Measurements from ENCODE around the gene SPACA4. TPM values are rescaled to one million over a fixed set of nuclear protein-coding genes. Genes with fewer than 3 reads are reported as not detected.
A peak's percentile ranks its signal among the peaks of the same experiment; 100 is the strongest.

The SPACA4 gene
- total RNA-seq, 4 donors from 2014 or later: not detected

GRCh38 chr19:48609571-48610108 lies 3.1 kb downstream of the SPACA4 start:
- peaks cover 0 to 2% (median 0%) of the 10 kb centered on the region in 3 donors for H3K4me1 ChIP-seq
- no peaks in the 10 kb centered on the region for H3K9me3 ChIP-seq
- no peak for ATAC-seq
- no peaks in the 10 kb centered on the region for H3K27me3 ChIP-seq
- peaks cover 0 to 3% of the 10 kb centered on the region in 2 donors for H3K36me3 ChIP-seq
- TF ChIP-seq POLR2A (IDR thresholded peaks at IDR 0.05) (no peak), POLR2AphosphoS5 (IDR thresholded peaks at IDR 0.05) (no peak), EP300 (IDR thresholded peaks at IDR 0.05) (no peak), CTCF (IDR thresholded peaks at IDR 0.05) (no peak)
- 88% methylated on average over 6 of the region's 20 CpGs; no CpG with 5 or more reads in 1 of the 2 donors for WGBS, 2 donors (ENCODE audit: low coverage in 1 of 2)
- H3K27ac ChIP-seq: no peak overlapping the region
- no peak overlapping the region for H3K4me3 ChIP-seq

- H3K9me3 ChIP-seq: no peaks in the 10 kb centered on the region
- no peak for TF ChIP-seq CTCF (IDR thresholded peaks at IDR 0.05)
- TF ChIP-seq POLR2AphosphoS5 (IDR thresholded peaks at IDR 0.05): no peak
- TF ChIP-seq EP300 (IDR thresholded peaks at IDR 0.05): no peak
- no peak for TF ChIP-seq POLR2A (IDR thresholded peaks at IDR 0.05)
- no peak for ATAC-seq
- peaks cover 0 to 26% of the 10 kb centered on the region in 2 donors for H3K36me3 ChIP-seq
- H3K27ac ChIP-seq: no peak overlapping the region
- H3K27me3 ChIP-seq: no peaks in the 10 kb centered on the region
- H3K4me1 ChIP-seq: peaks cover 0 to 25% (median under 1%) of the 10 kb centered on the region in 3 donors
- WGBS, 2 donors (ENCODE audit: low coverage in 1 of 2): 90% methylated on average over 2 of the region's 14 CpGs; no CpG with 5 or more reads in 1 of the 2 donors
- no peak overlapping the region for H3K4me3 ChIP-seq
These were observed 5.3 kb downstream of the SPACA4 start for GRCh38 chr19:48611872-48612271.

GRCh38 chr19:48613024-48613851 lies 6.7 kb downstream of the SPACA4 start:
- Histone ChIP-seq H3K4me1 (peaks cover 2 to 38% (median 14%) of the 10 kb centered on the region in 3 donors), H3K4me3 (no peak overlapping the region), H3K9me3 (no peaks in the 10 kb centered on the region), H3K36me3 (peaks cover 0 to 34% of the 10 kb centered on the region in 2 donors), H3K27ac (no peak overlapping the region), H3K27me3 (no peaks in the 10 kb centered on the region)
- 73 to 80% methylated on average over 1 to 5 of the region's 39 CpGs for WGBS, 2 donors (ENCODE audit: low coverage in 1 of 2)
- TF ChIP-seq EP300 (IDR thresholded peaks at IDR 0.05) (no peak), CTCF (IDR thresholded peaks at IDR 0.05) (no peak), POLR2A (IDR thresholded peaks at IDR 0.05) (no peak)
- ATAC-seq: no peak

- ATAC-seq: no peak
- H3K4me3 ChIP-seq: no peak overlapping the region
These were observed 7.4 kb downstream of the SPACA4 start for GRCh38 chr19:48613852-48614435.

More at GRCh38 chr19:48613852-48614435, 7.4 kb downstream of the SPACA4 start:
- no peaks in the 10 kb centered on the region for H3K27me3 ChIP-seq
- peaks cover 2 to 42% (median 14%) of the 10 kb centered on the region in 3 donors for H3K4me1 ChIP-seq
- 80 to 85% methylated on average over 4 to 5 of the region's 13 CpGs for WGBS, 2 donors (ENCODE audit: low coverage in 1 of 2)
- TF ChIP-seq POLR2A (IDR thresholded peaks at IDR 0.05): no peak
- TF ChIP-seq CTCF (IDR thresholded peaks at IDR 0.05): no peak
- TF ChIP-seq POLR2AphosphoS5 (IDR thresholded peaks at IDR 0.05): no peak
- no peak for TF ChIP-seq EP300 (IDR thresholded peaks at IDR 0.05)
- H3K27ac ChIP-seq: peak overlapping the region in 1 of 4 donors; percentile 33
- no peaks in the 10 kb centered on the region for H3K9me3 ChIP-seq
- peaks cover 0 to 34% of the 10 kb centered on the region in 2 donors for H3K36me3 ChIP-seq
